ENCODE results near the gene EGFR. TPM values are rescaled to one million over a fixed set of nuclear protein-coding genes. Genes with fewer than 3 reads are reported as not detected.

The EGFR gene
- total and polyA plus RNA-seq, 2 donors (not counting 3 experiments of a cell fraction or from before 2014, with no cell fraction given), result 1.5 to 4.1 TPM

- intact Hi-C loops (cut with micrococcal nuclease), result no loop called here
- no peak for FAIRE-seq
- no peak overlapping the region for H3K4me2 ChIP-seq (ENCODE audit: insufficient read depth, low read length)
Measured at GRCh38 chr7:55247428-55247827, 228.6 kb downstream of the EGFR start.

More at GRCh38 chr7:55247428-55247827, 228.6 kb downstream of the EGFR start:
- CTCF ChIA-PET, result interaction anchor here (0.9 to 1.0 kb wide), 3 partner anchors 20 to 474 kb away, joined by 3 read pairs; no protein-coding TSS in a partner anchor
- Histone ChIP-seq H3K79me2 (ENCODE audit: control insufficient read depth, insufficient read depth, low read length) (no peaks in the 10 kb centered on the region), H2AFZ (ENCODE audit: low read depth, low read length) (no peak overlapping the region), H3K27ac (ENCODE audit: insufficient read depth, low read depth, low read length) (no peak overlapping the region), H3K27me3 (ENCODE audit: control insufficient read depth in 2 of 2, insufficient read depth in 2 of 2, low read length in 2 of 2) (peaks cover 11 to 15% of the 10 kb centered on the region in 2 experiments), H3K9me1 (replicated peaks; ENCODE audit: control insufficient read depth, extremely low read depth, insufficient read depth, low read length) (no peaks in the 10 kb centered on the region), H3K4me3 (replicated peaks in 1 of 3; ENCODE audit: insufficient read depth in 1 of 3, low read depth in 1 of 3, low read length in 3 of 3) (no peak overlapping the region), H3K9ac (replicated peaks; ENCODE audit: extremely low read depth, insufficient read depth, low read length) (no peak overlapping the region), H3K9me3 (replicated peaks; ENCODE audit: control insufficient read depth, insufficient read depth, low read length) (no peaks in the 10 kb centered on the region), H4K20me1 (replicated peaks; ENCODE audit: control insufficient read depth, extremely low read depth, insufficient read depth, low read length) (no peaks in the 10 kb centered on the region), H3K36me3 (ENCODE audit: control insufficient read depth in 2 of 2, extremely low read depth in 1 of 2, insufficient read depth in 2 of 2, low read length in 2 of 2) (no peaks in the 10 kb centered on the region), H3K4me1 (ENCODE audit: control insufficient read depth, extremely low read depth, insufficient read depth, low read length) (no peaks in the 10 kb centered on the region)
- DNase-seq (ENCODE audit: low read depth, low spot score), result no peak
- POLR2A ChIA-PET, result no interaction called here
- no peak for TF ChIP-seq EZH2 (IDR thresholded peaks at IDR 0.05; ENCODE audit: borderline replicate concordance, low read depth, low read length, severe bottlenecking)
- TF ChIP-seq FOS (IDR thresholded peaks at IDR 0.05; ENCODE audit: borderline replicate concordance, insufficient read depth, low read length), result no peak
- no peak for TF ChIP-seq POLR2AphosphoS5 (IDR thresholded peaks at IDR 0.05; ENCODE audit: insufficient read depth, low read depth, low read length)
- no peak for TF ChIP-seq JUN (IDR thresholded peaks at IDR 0.05; ENCODE audit: borderline replicate concordance, insufficient read depth, insufficient read length, low read depth)
- no peak for TF ChIP-seq GATA2 (IDR thresholded peaks at IDR 0.05; ENCODE audit: insufficient read depth, insufficient read length, low read depth, low read length)
- TF ChIP-seq MAX (IDR thresholded peaks at IDR 0.05; ENCODE audit: insufficient read depth, insufficient read length), result no peak
- no peak for TF ChIP-seq CTCF (IDR thresholded peaks at IDR 0.05; ENCODE audit: extremely low read depth in 1 of 2, insufficient read depth in 1 of 2, low read depth in 1 of 2, low read length in 2 of 2)
- no peak for TF ChIP-seq POLR2A (IDR thresholded peaks at IDR 0.05; ENCODE audit: low read depth, low read length)
- TF ChIP-seq MYC (IDR thresholded peaks at IDR 0.05; ENCODE audit: low read depth, low read length), result no peak
- BruUV-seq (replicated peaks), result no TSS peak
- dilution Hi-C loops (cut with MboI; ENCODE audit: extremely low pct_ligation_motif_present, low sequenced_read_pairs), result no loop called here

All from endothelial cell of umbilical vein (primary cell).